GM19025 (cell line): ENCODE data around the gene DGCR6L.
"Not testable (repeated sequence)": the region's sequence is repeated elsewhere in the genome, so short reads cannot be mapped to it uniquely, and the experiment has no call there.

Experiments
- ATAC-seq: cut with Tn5 transposase; IDR thresholded peaks from one replicate; pipeline ENCODE4 v1.9.1; 2021; ENCODE audit warnings: mild to moderate bottlenecking, low read depth, moderate library complexity; ENCODE audit not compliant: unreplicated experiment

The DGCR6L gene

DNA sequence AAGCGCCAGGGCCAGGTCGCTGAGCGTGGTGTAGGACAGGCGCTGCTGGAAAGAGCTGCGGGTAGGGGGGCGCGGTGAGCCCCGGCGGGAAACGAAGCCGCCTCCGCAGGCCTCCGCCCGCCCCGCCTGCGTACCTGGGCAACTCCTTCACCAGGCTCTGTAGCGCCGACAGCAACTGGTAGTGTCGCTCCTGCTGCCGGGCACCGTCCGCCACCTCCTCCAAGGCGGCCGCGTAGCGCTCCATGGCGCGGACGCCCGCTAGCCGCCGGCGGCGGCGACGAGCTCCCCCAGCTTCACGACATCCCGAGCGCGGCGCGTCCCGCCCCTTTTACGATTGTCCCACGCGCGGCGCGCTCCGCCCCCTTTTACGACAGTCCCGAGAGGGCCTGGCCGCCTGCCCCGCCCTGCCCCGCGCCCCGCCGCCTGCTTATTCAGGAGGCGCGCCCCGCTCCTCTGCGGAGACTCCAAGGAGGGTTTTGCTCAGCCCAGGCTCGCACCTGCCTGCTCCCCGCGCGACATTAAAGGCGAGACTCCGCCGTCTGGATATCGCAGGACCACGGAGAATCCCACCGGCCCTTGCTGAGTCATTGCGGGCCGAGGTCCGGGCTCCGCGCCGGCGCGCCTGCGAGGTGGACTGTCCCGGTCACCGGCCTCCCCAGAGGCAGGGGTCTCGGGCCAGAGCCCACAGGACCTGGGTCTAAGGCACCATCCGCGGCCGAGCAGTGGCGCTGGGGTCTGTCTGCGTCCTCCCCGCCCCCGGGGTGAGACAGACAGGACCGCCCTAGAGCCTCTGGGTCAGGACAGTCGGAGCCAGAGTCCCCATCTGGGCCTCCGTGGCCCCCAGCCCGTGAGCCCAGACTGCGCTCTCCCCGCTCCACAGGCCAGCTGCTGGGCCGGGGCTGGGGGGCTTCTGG is at the start of gene DGCR6L:
Gene DGCR6L, minus strand, starts transcription at position 316 of the 914 bp plus-strand sequence. Its CDS starts 72 bp downstream, at position 244.
- peak; percentile 61 for ATAC-seq

DNA sequence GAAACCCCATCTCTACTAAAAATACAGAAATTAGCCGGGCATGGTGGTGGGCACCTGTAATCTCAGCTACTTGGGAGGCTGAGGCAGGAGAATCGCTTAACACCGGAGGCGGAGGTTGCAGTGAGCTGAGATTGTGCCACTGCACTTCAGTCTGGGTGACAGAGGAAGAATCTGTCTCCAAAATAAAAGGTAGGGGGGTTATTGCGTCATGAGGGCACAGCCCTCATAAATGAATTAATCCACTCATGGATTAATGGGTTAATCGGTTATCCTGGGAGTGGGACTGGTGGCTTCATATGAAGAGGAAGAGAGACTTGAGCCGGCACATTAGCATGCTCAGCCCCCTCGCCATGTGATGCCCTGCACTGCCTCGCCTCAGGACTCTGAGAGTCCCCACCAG is 49.0 kb upstream of the DGCR6L start:
- ATAC-seq = not testable (repeated sequence)

DNA sequence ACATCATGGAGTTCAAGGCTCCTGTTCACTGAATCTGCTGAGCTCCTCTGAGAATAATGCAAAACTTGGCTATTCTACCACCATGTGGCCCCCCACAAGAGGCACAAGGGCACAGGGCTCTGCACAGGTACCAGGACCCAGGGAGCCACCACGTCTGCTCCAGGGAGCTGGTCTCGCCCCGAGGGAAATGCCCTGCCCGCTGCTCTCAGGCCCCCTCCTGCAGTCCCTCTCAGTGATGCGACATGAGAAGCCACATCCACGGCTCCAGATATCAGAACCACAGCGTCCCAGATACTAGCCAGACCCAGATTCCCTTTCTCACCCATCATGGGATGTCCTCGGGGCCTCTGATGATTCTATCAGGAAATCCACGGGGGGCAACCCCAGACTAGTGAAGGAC is 47.0 kb upstream of the DGCR6L start:
- not testable (repeated sequence) for ATAC-seq

DNA sequence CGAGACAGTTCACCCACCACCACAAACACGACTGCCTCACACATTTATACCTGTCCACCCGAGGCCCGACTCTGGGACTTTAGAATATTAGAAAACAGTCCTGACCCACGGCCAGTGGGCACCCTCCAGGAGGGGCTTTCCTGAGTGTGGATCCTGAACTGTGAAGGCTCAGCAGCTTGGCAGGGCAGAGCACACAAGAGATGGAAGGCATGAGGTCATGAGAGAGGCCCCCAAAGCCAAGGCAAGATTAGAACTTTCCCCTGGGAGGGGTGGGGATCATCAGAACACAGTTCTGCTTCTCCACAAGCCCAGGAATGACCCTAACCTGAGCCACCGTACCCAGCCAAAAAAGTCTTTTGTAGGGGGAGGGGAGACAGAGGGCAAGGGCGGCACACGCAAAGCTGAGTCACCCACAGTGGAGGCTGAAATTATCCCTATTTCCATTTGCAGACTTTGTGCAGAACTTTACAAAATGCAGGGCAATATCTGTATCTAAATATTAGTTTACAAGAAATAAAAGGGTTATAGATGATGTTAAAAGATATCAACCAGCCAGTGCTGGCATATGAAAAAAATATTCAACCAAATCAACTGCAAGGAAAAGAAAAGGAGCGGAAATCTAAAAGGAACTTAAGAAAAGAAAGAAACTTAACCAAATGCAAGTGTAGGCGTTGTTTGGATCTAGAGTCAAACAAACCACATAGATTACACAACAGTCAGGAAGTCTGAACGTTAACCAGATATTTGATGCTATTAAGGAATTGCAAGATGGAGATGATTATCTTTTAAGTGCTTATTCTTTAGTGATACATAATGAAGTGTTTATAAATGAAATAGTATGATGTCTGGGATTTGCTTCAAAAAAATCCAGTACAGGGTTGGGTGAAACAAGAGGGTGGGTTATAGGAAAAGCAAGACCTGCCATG is 44.7 kb upstream of the DGCR6L start:
- ATAC-seq = not testable (repeated sequence)

DNA sequence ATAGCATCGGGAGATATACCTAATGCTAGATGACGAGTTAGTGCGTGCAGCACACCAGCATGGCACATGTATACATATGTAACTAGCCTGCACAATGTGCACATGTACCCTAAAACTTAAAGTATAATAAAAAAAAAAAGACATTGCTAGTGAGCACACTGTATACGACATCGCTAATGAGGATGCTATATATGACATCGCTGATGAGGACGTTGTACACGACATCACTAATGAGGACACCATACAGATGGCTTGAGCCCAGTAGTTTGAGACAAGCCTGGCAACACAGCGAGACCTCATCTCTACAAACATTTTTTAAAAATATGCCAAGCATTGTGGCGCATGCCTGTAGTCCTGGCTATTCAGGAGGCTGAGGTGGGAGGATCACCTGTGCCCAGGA is 42.5 kb upstream of the DGCR6L start:
- ATAC-seq = not testable (repeated sequence)

DNA sequence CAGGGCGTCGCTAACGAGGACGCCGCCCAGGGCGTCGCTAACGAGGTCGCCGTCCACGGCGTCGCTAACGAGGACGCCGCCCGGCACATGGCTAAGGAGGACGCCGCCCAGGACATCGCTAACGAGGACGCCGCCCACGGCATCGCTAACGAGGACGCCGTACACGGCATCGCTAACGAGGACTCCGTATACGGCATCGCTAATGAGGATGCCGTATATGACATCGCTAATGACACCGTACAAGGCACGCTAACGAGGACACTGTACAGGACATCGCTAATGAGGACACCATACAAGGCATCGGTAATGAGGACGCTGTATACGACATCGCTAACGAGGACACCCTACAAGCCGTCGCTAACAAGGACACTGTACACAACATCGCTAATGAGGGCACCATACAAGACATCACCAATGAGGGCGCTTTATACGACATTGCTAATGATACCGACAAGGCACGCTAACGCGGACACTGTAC is 41.9 kb upstream of the DGCR6L start:
- not testable (repeated sequence) for ATAC-seq

DNA sequence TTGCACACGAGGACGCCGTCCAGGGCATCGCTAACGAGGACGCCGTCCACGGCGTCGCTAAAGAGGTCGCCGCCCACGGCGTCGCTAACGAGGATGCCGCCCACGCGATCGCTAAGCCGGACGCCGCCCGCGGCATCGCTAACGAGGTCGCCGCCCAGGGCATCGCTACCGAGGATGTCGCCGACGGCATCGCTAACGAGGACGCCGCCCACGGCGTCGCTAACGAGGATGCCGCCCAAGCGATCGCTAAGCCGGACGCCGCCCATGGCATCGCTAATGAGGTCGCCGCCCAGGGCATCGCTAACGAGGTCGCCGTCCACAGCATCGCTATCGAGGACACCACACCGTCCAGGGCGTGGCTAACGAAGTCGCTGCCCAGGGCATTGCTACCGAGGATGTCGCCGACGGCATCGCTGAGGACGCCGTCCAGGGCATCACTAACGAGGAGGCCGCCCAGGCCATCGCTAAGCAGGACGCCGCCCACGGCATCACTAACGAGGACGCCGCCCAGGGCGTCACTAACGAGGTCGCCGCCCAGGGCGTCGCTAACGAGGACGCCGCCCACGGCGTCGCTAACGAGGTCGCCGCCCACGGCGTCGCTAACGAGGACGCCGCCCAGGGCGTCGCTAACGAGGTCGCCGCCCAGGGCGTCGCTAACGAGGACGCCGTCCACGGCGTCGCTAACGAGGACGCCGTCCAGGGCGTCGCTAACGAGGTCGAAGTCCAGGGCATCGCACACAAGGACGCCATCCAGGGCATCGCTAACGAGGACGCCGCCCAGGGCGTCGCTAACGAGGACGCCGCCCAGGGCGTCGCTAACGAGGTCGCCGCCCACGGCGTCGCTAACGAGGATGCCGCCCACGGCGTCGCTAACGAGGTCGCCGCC is 41.2 kb upstream of the DGCR6L start:
- ATAC-seq = not testable (repeated sequence)

DNA sequence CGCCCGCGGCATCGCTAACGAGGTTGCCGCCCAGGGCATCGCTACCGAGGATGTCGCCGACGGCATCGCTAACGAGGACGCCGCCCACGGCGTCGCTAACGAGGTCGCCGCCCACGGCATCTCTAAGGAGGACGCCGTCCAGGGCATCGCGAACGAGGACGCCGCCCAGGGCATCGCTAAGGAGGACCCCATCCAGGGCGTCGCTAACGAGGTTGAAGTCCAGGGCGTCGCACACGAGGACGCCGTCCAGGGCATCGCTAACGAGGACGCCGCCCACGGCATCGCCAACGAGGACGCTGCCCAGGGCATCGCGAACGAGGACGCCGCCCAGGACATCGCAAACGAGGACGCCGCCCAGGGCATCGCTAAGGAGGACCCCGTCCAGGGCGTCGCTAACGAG is 40.4 kb upstream of the DGCR6L start:
- ATAC-seq = not testable (repeated sequence)

DNA sequence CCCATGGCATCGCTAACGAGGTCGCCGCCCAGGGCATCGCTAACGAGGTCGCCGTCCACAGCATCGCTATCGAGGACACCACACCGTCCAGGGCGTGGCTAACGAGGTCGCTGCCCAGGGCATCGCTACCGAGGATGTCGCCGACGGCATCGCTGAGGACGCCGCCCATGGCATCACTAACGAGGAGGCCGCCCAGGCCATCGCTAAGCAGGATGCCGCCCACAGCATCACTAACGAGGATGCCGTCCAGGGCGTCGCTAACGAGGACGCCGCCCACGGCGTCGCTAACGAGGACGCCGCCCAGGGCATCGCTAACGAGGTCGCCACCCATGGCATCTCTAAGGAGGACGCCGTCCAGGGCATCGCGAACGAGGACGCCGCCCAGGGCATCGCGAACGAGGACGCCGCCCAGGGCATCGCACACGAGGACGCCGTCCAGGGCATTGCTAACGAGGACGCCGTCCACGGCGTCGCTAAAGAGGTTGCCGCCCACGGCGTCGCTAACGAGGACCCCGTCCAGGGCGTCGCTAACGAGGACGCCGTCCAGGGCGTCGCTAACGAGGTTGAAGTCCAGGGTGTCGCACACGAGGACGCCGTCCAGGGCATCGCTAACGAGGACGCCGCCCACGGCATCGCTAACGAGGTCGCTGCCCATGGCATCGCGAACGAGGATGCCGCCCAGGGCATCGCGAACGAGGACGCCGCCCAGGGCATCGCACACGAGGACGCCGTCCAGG is 38.8 kb upstream of the DGCR6L start:
- ATAC-seq = not testable (repeated sequence)

DNA sequence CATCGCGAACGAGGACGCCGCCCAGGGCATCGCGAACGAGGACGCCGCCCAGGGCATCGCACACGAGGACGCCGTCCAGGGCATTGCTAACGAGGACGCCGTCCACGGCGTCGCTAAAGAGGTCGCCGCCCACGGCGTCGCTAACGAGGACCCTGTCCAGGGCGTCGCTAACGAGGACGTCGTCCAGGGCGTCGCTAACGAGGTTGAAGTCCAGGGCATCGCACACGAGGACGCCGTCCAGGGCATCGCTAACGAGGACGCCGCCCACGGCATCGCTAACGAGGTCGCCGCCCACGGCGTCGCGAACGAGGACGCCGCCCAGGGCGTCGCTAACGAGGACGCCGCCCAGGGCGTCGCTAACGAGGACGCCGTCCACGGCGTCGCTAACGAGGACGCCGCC is 38.1 kb upstream of the DGCR6L start:
- ATAC-seq = not testable (repeated sequence)

DNA sequence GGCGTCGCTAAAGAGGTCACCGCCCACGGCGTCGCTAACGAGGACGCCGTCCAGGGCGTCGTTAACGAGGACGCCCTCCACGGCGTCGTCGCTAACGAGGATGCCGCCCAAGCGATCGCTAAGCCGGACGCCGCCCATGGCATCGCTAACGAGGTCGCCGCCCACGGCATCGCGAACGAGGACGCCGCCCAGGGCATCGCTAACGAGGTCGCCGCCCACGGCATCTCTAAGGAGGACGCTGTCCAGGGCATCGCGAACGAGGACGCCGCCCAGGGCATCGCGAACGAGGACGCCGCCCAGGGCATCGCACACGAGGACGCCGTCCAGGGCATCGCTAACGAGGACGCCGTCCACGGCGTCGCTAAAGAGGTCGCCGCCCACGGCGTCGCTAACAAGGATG is 37.0 kb upstream of the DGCR6L start:
- ATAC-seq = not testable (repeated sequence)

DNA sequence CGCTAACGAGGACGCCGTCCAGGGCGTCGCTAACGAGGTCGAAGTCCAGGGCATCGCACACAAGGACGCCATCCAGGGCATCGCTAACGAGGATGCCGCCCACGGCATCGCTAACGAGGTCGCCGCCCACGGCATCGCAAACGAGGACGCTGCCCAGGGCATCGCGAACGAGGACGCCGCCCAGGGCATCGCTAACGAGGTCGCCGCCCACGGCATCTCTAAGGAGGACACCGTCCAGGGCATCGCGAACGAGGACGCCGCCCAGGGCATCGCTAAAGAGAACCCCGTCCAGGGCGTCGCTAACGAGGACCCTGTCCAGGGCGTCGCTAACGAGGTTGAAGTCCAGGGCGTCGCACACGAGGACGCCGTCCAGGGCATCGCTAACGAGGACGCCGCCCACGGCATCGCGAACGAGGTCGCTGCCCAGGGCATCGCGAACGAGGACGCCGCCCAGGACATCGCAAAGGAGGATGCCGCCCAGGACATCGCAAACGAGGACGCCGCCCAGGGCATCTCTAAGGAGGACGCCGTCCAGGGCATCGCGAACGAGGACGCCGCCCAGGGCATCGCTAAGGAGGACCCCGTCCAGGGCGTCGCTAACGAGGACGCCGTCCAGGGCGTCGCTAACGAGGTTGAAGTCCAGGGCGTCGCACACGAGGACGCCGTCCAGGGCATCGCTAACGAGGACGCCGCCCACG is 36.2 kb upstream of the DGCR6L start:
- ATAC-seq = not testable (repeated sequence)

DNA sequence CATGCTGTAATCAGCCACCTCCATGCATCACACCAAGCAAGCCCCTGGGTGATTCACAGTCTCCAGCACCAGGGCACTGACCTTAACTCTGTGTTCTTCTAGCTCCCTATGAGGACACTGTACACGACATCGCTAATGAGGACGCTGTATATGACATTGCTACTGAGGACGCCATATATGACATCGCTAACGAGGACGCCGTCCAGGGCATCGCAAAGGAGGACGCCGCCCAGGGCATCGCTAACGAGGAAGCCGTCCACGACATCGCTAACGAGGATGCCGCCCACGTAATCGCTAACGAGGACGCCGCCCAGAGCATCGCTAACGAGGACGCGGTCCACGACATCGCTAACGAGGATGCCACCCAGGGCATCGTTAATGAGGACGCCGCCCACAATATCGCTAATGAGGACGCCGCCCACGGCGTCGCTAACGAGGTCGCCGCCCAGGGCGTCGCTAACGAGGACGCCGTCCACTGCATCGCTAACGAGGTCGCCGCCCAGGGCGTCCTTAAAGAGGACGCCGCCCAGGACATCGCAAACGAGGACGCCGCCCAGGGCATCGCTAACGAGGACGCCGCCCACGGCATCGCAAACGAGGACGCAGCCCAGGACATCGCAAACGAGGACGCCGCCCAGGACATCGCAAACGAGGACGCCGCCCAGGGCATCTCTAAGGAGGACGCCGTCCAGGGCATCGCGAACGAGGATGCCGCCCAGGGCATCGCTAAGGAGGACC is 34.5 kb upstream of the DGCR6L start:
- ATAC-seq = no peak

DNA sequence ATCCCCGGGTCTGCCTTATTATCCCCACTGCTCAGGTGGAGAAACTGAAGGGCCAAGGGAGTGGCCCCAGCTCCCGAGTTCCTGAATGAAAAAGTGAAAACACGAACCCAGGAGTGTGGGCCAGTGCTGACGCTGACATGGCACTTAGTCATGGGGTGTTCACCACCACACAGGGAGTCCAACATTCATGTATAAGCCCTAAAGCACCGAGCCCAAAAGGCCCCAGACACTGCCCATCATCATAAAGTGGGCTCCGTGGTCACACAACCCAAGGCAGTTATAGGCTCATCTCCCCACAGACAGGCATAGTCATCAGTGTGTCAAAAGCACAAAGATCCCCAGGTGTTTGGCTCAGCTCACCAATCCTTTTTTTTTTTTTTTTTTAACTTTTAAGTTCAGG is 32.7 kb upstream of the DGCR6L start:
- ATAC-seq = not testable (repeated sequence)

DNA sequence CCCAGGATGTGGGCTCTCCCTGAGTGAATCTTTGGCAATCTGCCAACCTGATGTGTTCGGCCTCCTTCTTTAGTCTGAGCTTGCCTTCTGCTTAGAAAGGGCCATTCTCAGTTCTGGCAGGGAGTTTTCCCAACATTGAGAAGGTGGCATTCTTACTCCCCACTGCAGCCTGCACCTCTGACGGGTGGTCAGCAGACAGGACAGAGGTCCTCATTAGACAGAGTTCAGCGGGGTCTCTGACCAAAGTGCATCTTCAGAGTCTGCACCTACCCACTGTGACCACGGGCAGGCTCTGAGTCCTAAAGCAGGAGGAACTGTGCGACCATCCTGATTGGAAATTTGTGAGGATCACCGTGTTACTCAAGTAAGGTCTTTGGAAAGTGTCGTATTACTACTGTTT is 26.7 kb upstream of the DGCR6L start:
- ATAC-seq = not testable (repeated sequence)

DNA sequence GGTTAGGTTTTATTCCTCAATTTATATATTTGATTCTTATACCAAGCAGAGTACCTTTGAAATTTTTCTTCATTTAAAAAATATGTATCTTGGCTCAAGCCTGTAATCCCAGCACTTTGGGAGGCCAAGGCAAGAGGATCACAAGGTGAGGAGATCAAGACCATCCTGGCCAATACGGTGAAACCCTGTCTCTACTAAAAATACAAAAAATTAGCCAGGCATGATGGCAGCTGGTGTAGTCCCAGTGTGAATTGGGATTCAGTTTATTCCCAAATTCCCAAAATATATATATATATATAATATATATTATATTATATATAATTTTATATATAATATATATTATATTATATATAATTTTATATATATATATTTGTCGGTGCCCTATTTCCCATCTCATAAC is 18.4 kb upstream of the DGCR6L start:
- ATAC-seq = not testable (repeated sequence)

DNA sequence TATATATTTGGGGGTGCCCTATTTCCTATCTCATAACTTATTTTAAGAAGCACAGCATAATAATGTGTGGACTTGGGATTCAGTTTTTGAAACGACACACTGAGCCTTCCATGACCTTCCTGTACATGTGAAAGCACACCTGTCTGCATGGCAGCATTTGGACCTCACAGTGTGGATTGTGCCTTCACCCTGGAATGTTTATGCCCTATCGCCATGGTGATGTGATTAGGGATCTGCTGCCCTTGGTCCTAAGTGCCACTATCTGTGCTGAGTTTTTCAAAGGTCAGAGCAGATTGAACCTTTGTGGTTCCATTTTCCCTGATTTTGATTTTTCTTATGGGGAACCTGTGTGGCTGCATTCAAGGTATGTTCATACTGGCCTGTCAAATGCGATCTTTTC is 17.9 kb upstream of the DGCR6L start:
- ATAC-seq = not testable (repeated sequence)

DNA sequence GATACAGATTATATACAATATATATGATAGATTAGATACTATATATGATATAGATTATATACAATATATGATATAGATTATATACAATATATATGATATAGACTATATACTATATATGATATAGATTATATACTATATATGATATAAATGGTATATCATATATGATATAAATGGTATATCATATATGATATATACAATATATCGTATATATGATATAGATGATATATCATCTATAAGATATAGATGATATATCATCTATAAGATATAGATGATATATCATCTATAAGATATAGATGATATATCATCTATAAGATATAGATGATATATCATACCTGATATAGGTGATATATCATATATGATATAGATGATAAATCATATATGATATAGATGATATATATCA is 16.7 kb upstream of the DGCR6L start:
- ATAC-seq = not testable (repeated sequence)
